DND-41 (cell line): ENCODE results near the gene DPM3.
A peak's percentile ranks its signal among the peaks of the same experiment; 100 is the strongest.
"Not testable (repeated sequence)": the region's sequence is repeated elsewhere in the genome, so short reads cannot be mapped to it uniquely, and the experiment has no call there.

ENCODE experiments used
- ATAC-seq: fragments of 200-7000 bp; cut with Tn5 transposase; 3 replicates; pipeline ENCODE4 v1.9.1; 2021; ENCODE audit warnings: low read depth; ENCODE audit not compliant: insufficient read depth
- DNase-seq: peaks from one replicate; pipeline ENCODE4 v3.0.0-alpha.2; 2020
- H2AFZ ChIP-seq: 2 replicates; pipeline ENCODE4 v1.6.0; 2012; ENCODE audit warnings: low read depth, low read length
- H3K27ac ChIP-seq: 2 replicates; pipeline ENCODE4 v1.5.1; 2012; ENCODE audit warnings: low read length, inconsistent platforms
- H3K27me3 ChIP-seq: fragments of 200-600 bp; sonication (generic); 2 replicates; pipeline ENCODE4 v1.6.0; 2012; ENCODE audit warnings: low read length, mild to moderate bottlenecking, inconsistent platforms; ENCODE audit not compliant: insufficient read depth, poor library complexity
- H3K36me3 ChIP-seq: 2 replicates; pipeline ENCODE4 v1.5.1; 2012; ENCODE audit warnings: low read length, inconsistent platforms; ENCODE audit not compliant: insufficient read depth
- H3K4me1 ChIP-seq: 2 replicates; pipeline ENCODE4 v1.5.1; 2012; ENCODE audit warnings: mild to moderate bottlenecking, low read length; ENCODE audit not compliant: insufficient read depth
- H3K4me2 ChIP-seq: 2 replicates; pipeline ENCODE4 v1.6.0; 2012; ENCODE audit warnings: mild to moderate bottlenecking, moderate library complexity, low read length, inconsistent platforms; ENCODE audit not compliant: insufficient read depth
- H3K4me3 ChIP-seq, 2 experiments: fragments of 200-600 bp in 1 of 2; shearing (Covaris generic) in 1 of 2; 2 replicates each; pipeline ENCODE4 v1.5.1; 2012 to 2016; ENCODE audit warnings: inconsistent platforms in 2 of 2, low read length in 2 of 2, mild to moderate bottlenecking in 2 of 2, low read depth in 1 of 2, moderate library complexity in 1 of 2
- H3K79me2 ChIP-seq: 2 replicates; pipeline ENCODE4 v1.6.0; 2012; ENCODE audit warnings: low read length, inconsistent platforms; ENCODE audit not compliant: insufficient read depth
- H3K9ac ChIP-seq: 2 replicates; pipeline ENCODE4 v1.6.0; 2012; ENCODE audit warnings: low read depth, mild to moderate bottlenecking, inconsistent platforms, low read length, moderate library complexity
- H3K9me3 ChIP-seq: 2 replicates; pipeline ENCODE4 v1.5.1; 2012; ENCODE audit warnings: low read length, moderate library complexity, mild to moderate bottlenecking, inconsistent platforms; ENCODE audit not compliant: insufficient read depth, severe bottlenecking
- H4K20me1 ChIP-seq: 2 replicates; pipeline ENCODE4 v1.6.0; 2012; ENCODE audit warnings: low read length; ENCODE audit not compliant: insufficient read depth
- EZH2 ChIP-seq: IDR thresholded peaks from 3 replicates; pipeline ENCODE4 v1.6.1; 2012; ENCODE audit warnings: borderline replicate concordance, low read depth, mild to moderate bottlenecking, moderate library complexity, low read length, inconsistent platforms; ENCODE audit not compliant: severe bottlenecking
- TF ChIP-seq, protein P1 (sequence below): IDR thresholded peaks from 2 replicates; pipeline ENCODE4 v1.5.1; 2012; ENCODE audit warnings: borderline replicate concordance, low read length, moderate library complexity, mild to moderate bottlenecking; ENCODE audit not compliant: poor library complexity, severe bottlenecking; ENCODE audit errors: extremely low read depth

The DPM3 gene

DNA sequence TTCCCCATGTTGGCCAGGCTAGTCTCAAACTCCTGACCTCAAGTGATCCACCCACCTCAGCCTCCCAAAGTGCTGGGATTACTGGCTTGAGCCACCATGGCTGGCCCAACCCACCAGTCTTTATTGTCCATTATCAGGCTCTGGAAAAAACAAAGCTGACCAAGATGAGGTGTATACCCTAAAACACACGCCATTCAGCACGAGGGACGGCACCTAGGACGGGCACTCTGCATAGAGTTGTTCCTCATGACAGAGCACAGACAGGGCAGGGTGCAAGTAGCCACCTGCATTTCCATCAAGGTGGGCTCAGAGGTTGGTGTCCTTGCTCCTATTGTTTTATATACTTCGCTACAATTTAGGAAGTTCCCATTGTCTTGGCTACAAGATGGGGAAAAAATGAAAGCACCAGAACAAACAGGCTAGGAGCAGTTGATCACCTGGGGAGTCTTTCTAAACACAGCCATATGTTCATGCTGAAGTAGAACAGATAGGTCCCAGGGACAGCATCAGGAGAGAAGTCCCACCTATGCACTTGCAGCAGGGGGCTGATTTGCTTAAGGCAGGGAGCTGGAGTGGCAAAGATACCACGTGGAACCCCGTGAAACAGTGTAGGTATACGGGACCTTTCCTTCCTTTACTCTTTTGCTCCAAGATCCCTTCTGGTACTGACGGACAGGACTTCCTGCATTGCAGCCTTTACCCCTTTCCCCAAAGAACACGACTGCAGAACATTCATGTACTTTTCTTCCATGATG lies 28.3 kb upstream of the DPM3 start:
- DNase-seq: no peak
- no peaks in the 10 kb centered on the region for H3K9me3 ChIP-seq
- H3K27me3 ChIP-seq: no peaks in the 10 kb centered on the region
- H3K36me3 ChIP-seq: peaks cover 23% of the 10 kb centered on the region
- peaks cover 36% of the 10 kb centered on the region for H3K4me1 ChIP-seq
- ATAC-seq: no peak
- TF ChIP-seq EZH2: no peak
- TF ChIP-seq, protein P1, sequence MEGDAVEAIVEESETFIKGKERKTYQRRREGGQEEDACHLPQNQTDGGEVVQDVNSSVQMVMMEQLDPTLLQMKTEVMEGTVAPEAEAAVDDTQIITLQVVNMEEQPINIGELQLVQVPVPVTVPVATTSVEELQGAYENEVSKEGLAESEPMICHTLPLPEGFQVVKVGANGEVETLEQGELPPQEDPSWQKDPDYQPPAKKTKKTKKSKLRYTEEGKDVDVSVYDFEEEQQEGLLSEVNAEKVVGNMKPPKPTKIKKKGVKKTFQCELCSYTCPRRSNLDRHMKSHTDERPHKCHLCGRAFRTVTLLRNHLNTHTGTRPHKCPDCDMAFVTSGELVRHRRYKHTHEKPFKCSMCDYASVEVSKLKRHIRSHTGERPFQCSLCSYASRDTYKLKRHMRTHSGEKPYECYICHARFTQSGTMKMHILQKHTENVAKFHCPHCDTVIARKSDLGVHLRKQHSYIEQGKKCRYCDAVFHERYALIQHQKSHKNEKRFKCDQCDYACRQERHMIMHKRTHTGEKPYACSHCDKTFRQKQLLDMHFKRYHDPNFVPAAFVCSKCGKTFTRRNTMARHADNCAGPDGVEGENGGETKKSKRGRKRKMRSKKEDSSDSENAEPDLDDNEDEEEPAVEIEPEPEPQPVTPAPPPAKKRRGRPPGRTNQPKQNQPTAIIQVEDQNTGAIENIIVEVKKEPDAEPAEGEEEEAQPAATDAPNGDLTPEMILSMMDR: no peak
- H3K27ac ChIP-seq: no peak overlapping the region
- H3K4me2 ChIP-seq: no peak overlapping the region
- H3K4me3 ChIP-seq: no peak overlapping the region
- peaks cover 3% of the 10 kb centered on the region; the same call in 1 of the 2 replicates for H4K20me1 ChIP-seq
- H2AFZ ChIP-seq: no peak overlapping the region
- H3K9ac ChIP-seq: no peak overlapping the region
- peaks cover 19% of the 10 kb centered on the region for H3K79me2 ChIP-seq

DNA sequence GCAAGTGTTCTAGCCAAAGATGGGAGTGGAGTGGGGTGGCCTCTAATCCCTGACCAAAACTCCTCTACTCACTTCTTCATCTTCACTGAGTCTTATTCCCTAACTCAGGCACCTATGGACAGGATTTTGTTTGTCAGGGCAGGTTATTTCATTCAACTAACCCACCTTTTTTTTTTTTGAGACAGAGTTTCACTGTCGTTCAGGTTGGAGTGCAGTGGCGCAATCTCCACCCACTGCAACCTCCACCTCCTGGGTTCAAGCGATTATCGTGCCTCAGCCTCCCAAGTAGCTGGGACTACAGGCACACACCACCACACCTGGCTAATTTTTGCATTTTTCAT lies 27.7 kb upstream of the DPM3 start:
- H3K4me2 ChIP-seq: peak overlapping the region; percentile 52

DNA sequence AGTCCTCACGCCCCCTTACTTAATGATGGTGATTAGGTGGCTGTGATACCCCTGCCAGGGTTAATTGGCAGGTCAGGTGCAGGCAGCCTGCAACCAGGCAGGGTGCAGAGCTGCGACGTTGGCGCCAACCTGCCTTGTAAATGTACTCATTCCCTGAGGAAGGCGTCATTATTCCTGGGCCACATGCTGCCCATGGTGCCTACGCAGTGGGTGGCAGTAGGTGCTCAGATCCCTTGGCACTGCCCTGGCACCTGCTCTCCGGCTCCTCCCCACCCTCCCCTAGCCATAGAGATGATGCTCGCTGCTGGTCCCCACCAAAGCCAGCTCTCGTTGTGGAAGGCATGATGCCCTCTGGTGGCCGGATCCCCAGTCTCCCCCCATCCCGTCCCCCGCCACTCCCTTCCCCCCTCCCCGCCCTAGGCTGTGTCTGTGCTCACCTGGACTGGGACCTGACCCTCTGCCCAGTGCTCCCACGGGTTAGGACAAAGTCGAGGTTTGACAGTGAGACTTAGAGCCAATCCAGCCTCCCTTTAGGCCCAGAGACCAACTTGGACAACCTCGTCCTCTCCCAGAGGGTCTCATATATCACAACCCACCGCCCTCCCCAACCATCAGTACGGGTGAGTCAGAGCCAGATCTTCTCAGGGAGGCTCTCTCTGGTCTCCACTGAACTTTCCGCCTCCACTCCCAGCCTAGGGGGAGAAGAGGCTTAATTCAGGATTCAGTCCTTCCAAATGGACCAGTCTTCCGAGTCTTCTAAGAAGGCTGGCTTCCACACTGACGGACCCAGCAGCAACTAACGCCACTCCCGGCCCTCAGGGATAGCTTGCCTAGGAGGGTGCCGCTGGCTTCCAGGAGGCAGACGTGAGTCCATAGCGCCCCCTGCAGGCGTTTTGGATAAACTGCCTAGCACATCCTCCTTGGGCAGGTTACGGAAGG lies 27.1 kb upstream of the DPM3 start:
- H3K27me3 ChIP-seq: no peaks in the 10 kb centered on the region
- peaks cover 12% of the 10 kb centered on the region for H3K79me2 ChIP-seq
- peak overlapping the region; percentile 40; the same call in 1 of the 2 replicates for H2AFZ ChIP-seq
- peaks cover 29% of the 10 kb centered on the region for H3K4me1 ChIP-seq
- ATAC-seq: peak; percentile 81
- H3K9ac ChIP-seq: no peak overlapping the region
- no peak overlapping the region for H3K27ac ChIP-seq
- TF ChIP-seq, protein P1: peak; percentile 95
- TF ChIP-seq EZH2: no peak
- peaks cover 3% of the 10 kb centered on the region; the same call in 1 of the 2 replicates for H4K20me1 ChIP-seq
- H3K4me3 ChIP-seq: peak overlapping the region in 1 of 2 experiments; percentile 23; a peak in 1 of 4 replicates
- H3K9me3 ChIP-seq: no peaks in the 10 kb centered on the region
- peaks cover 23% of the 10 kb centered on the region for H3K36me3 ChIP-seq
- DNase-seq: peak; percentile 78
- peak overlapping the region; percentile 52 for H3K4me2 ChIP-seq

More for the DNA sequence above, 27.7 kb upstream of the DPM3 start:
- H4K20me1 ChIP-seq, H3K9ac ChIP-seq, H3K27me3 ChIP-seq, ATAC-seq, H2AFZ ChIP-seq, DNase-seq, H3K4me3 ChIP-seq, H3K9me3 ChIP-seq, H3K27ac ChIP-seq: not testable (repeated sequence)
- Histone ChIP-seq H3K36me3 (peaks cover 23% of the 10 kb centered on the region), H3K79me2 (peaks cover 18% of the 10 kb centered on the region), H3K4me1 (peaks cover 32% of the 10 kb centered on the region)
